ENCODE measurements around the gene EIF5B. TPM values are rescaled to one million over a fixed set of nuclear protein-coding genes. Genes with fewer than 3 reads are reported as not detected.
A peak's percentile ranks its signal among the peaks of the same experiment; 100 is the strongest.

The EIF5B gene
- total and polyA plus RNA-seq, 2 of the 8 experiments (the other 6 are each of a cell fraction or from before 2014, with no cell fraction given), result 10.7 to 64.5 TPM

DNA sequence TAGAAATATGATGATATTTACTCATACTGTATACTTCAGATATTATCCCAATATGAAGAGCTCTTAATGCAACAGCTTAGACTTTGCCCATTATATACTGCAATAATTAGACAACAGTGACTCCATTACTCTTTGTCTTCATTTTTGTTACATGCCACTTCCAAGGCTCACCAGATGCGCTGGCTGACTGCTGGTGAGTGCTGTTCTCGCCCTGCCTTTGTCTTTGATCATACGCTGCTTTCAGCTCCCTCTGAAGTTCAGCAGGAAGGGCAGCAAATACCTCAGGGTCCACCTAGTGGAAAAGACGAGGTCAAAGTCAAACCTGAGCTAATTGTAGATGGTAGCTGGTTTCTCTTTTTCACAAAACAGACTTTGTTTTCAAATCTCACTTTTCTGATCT lies 66.3 kb downstream of the EIF5B start:
- H2BK12ac ChIP-seq (ENCODE audit: low read depth, low read length), result no peak overlapping the region
- H3K23me2 ChIP-seq (ENCODE audit: low read depth, low read length), result no peaks in the 10 kb centered on the region
- no peak overlapping the region for H3K9ac ChIP-seq (replicated peaks in 1 of 4; ENCODE audit: extremely low read depth in 1 of 4, low read depth in 3 of 4, low read length in 3 of 4)
- no peak overlapping the region for H4K5ac ChIP-seq (ENCODE audit: insufficient read length, low read depth, low read length)
- H2AFZ ChIP-seq (ENCODE audit: low read length), result no peak overlapping the region
- H3K4me2 ChIP-seq (ENCODE audit: insufficient read depth in 1 of 2, low read depth in 2 of 2, low read length in 2 of 2), result no peak overlapping the region
- CTCF ChIA-PET (ENCODE audit: partially characterized antibody), result interaction anchor here (0.9 to 2.3 kb wide), 6 partner anchors 10 to 87 kb away, joined by 3 to 11 read pairs (median 4); partner anchors contain the start of genes EIF5B and TXNDC9
- H3K14ac ChIP-seq (ENCODE audit: insufficient read length), result no peak overlapping the region
- H3K18ac ChIP-seq (ENCODE audit: extremely low read depth, low read length), result no peak overlapping the region
- no peak overlapping the region for H3K23ac ChIP-seq (ENCODE audit: insufficient read length)
- no peaks in the 10 kb centered on the region for H3K79me1 ChIP-seq (ENCODE audit: low read depth, low read length)
- no peak overlapping the region for H2BK120ac ChIP-seq (replicated peaks; ENCODE audit: low read depth, low read length)
- H3K4me1 ChIP-seq (replicated peaks in 1 of 4; ENCODE audit: control insufficient read depth in 3 of 4, insufficient read depth in 4 of 4, low read length in 3 of 4), result peaks cover 0 to 4% (median 2%) of the 10 kb centered on the region in 4 experiments; a peak in 4 of 7 replicates
- H3K4ac ChIP-seq (replicated peaks; ENCODE audit: insufficient read length, low read depth, low read length), result no peak overlapping the region
- H2BK15ac ChIP-seq (ENCODE audit: low read length), result no peak overlapping the region
- WGBS, 2 experiments (ENCODE audit: extremely low coverage in 1 of 2, insufficient coverage in 1 of 2, insufficient read length in 1 of 2, insufficient replicate concordance in 2 of 2, low coverage in 1 of 2, low lambda C conversion rate in 2 of 2, missing lambda C conversion rate in 1 of 2), result 71% methylated on average over 4 of the region's 4 CpGs; no CpG with 5 or more reads in 1 of the 2 experiments
- no peaks in the 10 kb centered on the region for H3K79me2 ChIP-seq (ENCODE audit: control insufficient read depth in 1 of 2, insufficient read depth in 2 of 2, low read length in 2 of 2)
- FAIRE-seq (peak; percentile 74), DNase-seq (ENCODE audit: low read depth in 1 of 2, low spot score in 2 of 2) (peak in 1 of 2 experiments; percentile 15)
- POLR2A ChIA-PET (ENCODE audit: partially characterized antibody), result interaction anchor here (1.0 kb wide), 1 partner anchor 31 kb away, joined by 3 read pairs; no protein-coding TSS in a partner anchor
- no peaks in the 10 kb centered on the region for H3K9me3 ChIP-seq (ENCODE audit: insufficient read depth in 2 of 2, low read depth in 1 of 2, low read length in 1 of 2)
- H2BK5ac ChIP-seq (ENCODE audit: low read depth, low read length), result no peak overlapping the region
- no peak overlapping the region for H3K4me3 ChIP-seq (ENCODE audit: extremely low read depth in 1 of 4, insufficient read depth in 2 of 4, low read depth in 3 of 4, low read length in 4 of 4)
- no peak overlapping the region for H3K27ac ChIP-seq (ENCODE audit: low read depth, low read length)
- no peaks in the 10 kb centered on the region for H3K27me3 ChIP-seq (replicated peaks in 1 of 4; ENCODE audit: control insufficient read depth in 3 of 4, extremely low read depth in 1 of 4, insufficient read depth in 3 of 4, low read length in 3 of 4)
- H4K20me1 ChIP-seq (replicated peaks in 1 of 2; ENCODE audit: control insufficient read depth in 1 of 2, insufficient read depth in 2 of 2, low read length in 2 of 2), result no peaks in the 10 kb centered on the region
- H2BK20ac ChIP-seq (ENCODE audit: low read length), result no peak overlapping the region
- no peak overlapping the region for H4K91ac ChIP-seq (replicated peaks; ENCODE audit: insufficient read length, low read length)
- H4K8ac ChIP-seq (ENCODE audit: extremely low read depth, insufficient read depth, low read length), result no peak overlapping the region
- no peak overlapping the region for H2AK5ac ChIP-seq (ENCODE audit: low read depth, low read length)
- H3K36me3 ChIP-seq (ENCODE audit: control insufficient read depth in 2 of 4, insufficient read depth in 4 of 4, low read length in 3 of 4), result peaks cover 10 to 79% (median 53%) of the 10 kb centered on the region in 4 experiments
- H3K56ac ChIP-seq (replicated peaks; ENCODE audit: insufficient read length, low read depth, low read length), result no peak overlapping the region
- TF ChIP-seq KDM5A (IDR thresholded peaks at IDR 0.05; ENCODE audit: low read length) (no peak), TAF7 (optimal IDR thresholded peaks at IDR 0.05; ENCODE audit: borderline replicate concordance, low read depth, low read length) (no peak), TAF1 (IDR thresholded peaks at IDR 0.05; ENCODE audit: low read depth, low read length) (no peak), POLR2AphosphoS5 (IDR thresholded peaks at IDR 0.05; ENCODE audit: low read depth, low read length) (peak; percentile 57; the same call in 1 of the 2 replicates), ZNF274 (IDR thresholded peaks at IDR 0.05; ENCODE audit: borderline replicate concordance, extremely low read depth, low read length) (no peak), GABPA (IDR thresholded peaks at IDR 0.05; ENCODE audit: borderline replicate concordance, insufficient read depth, low read length) (no peak), CHD1 (IDR thresholded peaks at IDR 0.05; ENCODE audit: low read depth, low read length) (no peak), SP2 (IDR thresholded peaks at IDR 0.05; ENCODE audit: low read length) (no peak), KDM4A (IDR thresholded peaks at IDR 0.05; ENCODE audit: low read depth, low read length, severe bottlenecking) (no peak), HDAC6 (IDR thresholded peaks at IDR 0.05; ENCODE audit: low read depth, low read length) (no peak), BACH1 (IDR thresholded peaks at IDR 0.05; ENCODE audit: low read length) (no peak), JUN (IDR thresholded peaks at IDR 0.05; ENCODE audit: low read depth, low read length) (no peak), EP300 (IDR thresholded peaks at IDR 0.05; ENCODE audit: borderline replicate concordance in 1 of 2, low read depth in 2 of 2, low read length in 2 of 2) (no peak), RAD21 (IDR thresholded peaks at IDR 0.05 in 1 of 2, conservative IDR thresholded peaks at IDR 0.05 in 1 of 2; ENCODE audit: low read depth in 2 of 2, low read length in 2 of 2) (peak; percentile 30 to 52; a peak in 3 of 4 replicates)

All from H1 (cell line).